Neuronal stem cell (in vitro differentiated cells): ENCODE data around the gene CALHM3.

ENCODE experiments used
- DNase-seq: peaks from one replicate; pipeline ENCODE4 v3.0.0-alpha.2; 2013; ENCODE audit warnings: low spot score
- H2AFZ ChIP-seq: one replicate; pipeline ENCODE4 v1.6.1; 2013; ENCODE audit warnings: mild to moderate bottlenecking, low read length, inconsistent platforms
- H2AK5ac ChIP-seq: 2 replicates; pipeline ENCODE4 v1.6.1; 2013; ENCODE audit warnings: low read depth, mild to moderate bottlenecking, inconsistent platforms, low read length, moderate library complexity, mixed read lengths
- H2BK120ac ChIP-seq: 2 replicates; pipeline ENCODE4 v1.6.1; 2013; ENCODE audit warnings: low read depth, mild to moderate bottlenecking, inconsistent platforms, low read length, moderate library complexity, mixed read lengths
- H2BK12ac ChIP-seq: one replicate; pipeline ENCODE4 v1.6.1; 2013; ENCODE audit warnings: low read length, inconsistent platforms
- H2BK15ac ChIP-seq: 2 replicates; pipeline ENCODE4 v1.6.1; 2013; ENCODE audit warnings: mild to moderate bottlenecking, low read length, inconsistent platforms, mixed read lengths
- H2BK5ac ChIP-seq: one replicate; pipeline ENCODE4 v1.6.1; 2013; ENCODE audit warnings: inconsistent platforms, mild to moderate bottlenecking, low read length, moderate library complexity
- H3K14ac ChIP-seq: one replicate; pipeline ENCODE4 v1.6.1; 2013; ENCODE audit warnings: low read length, inconsistent platforms
- H3K18ac ChIP-seq: 2 replicates; pipeline ENCODE4 v1.6.1; 2013; ENCODE audit warnings: low read length, inconsistent platforms
- H3K23ac ChIP-seq: 2 replicates; pipeline ENCODE4 v1.6.1; 2013; ENCODE audit warnings: low read depth, mild to moderate bottlenecking, mixed read lengths, low read length, inconsistent platforms; ENCODE audit not compliant: poor library complexity
- H3K27ac ChIP-seq: replicated peaks from 3 replicates; pipeline ENCODE4 v1.5.1; 2013; ENCODE audit warnings: low read length, inconsistent platforms
- H3K27me3 ChIP-seq, 3 experiments: 2 replicates each; pipeline ENCODE4 v1.6.1; 2013; ENCODE audit warnings: low read length in 3 of 3, mild to moderate bottlenecking in 2 of 3, inconsistent platforms in 1 of 3, low read depth in 1 of 3, mixed read lengths in 1 of 3, moderate library complexity in 1 of 3; ENCODE audit not compliant: control insufficient read depth in 3 of 3, insufficient read depth in 3 of 3
- H3K36me3 ChIP-seq, 2 donors: replicated peaks in 1 of 2; 2 replicates each; pipeline ENCODE4 v1.6.1; 2013; ENCODE audit warnings: low read length in 2 of 2; ENCODE audit not compliant: control insufficient read depth in 2 of 2, insufficient read depth in 2 of 2
- H3K4ac ChIP-seq: 2 replicates; pipeline ENCODE4 v1.6.1; 2013; ENCODE audit warnings: inconsistent platforms, mild to moderate bottlenecking, low read length, moderate library complexity
- H3K4me1 ChIP-seq, 2 donors: 1 replicate in 1 of 2; 2 replicates in 1 of 2; pipeline ENCODE4 v1.6.1; 2013; ENCODE audit warnings: low read length in 2 of 2, low read depth in 1 of 2; ENCODE audit not compliant: control insufficient read depth in 2 of 2, insufficient read depth in 1 of 2
- H3K4me2 ChIP-seq: one replicate; pipeline ENCODE4 v1.6.1; 2013; ENCODE audit warnings: mild to moderate bottlenecking, low read length, inconsistent platforms; ENCODE audit not compliant: insufficient read depth, poor library complexity, severe bottlenecking
- H3K4me3 ChIP-seq, 2 donors: 2 replicates each; pipeline ENCODE4 v1.5.1; 2013; ENCODE audit warnings: low read length in 2 of 2, mild to moderate bottlenecking in 2 of 2, inconsistent platforms in 1 of 2, moderate library complexity in 1 of 2
- H3K79me1 ChIP-seq: one replicate; pipeline ENCODE4 v1.6.1; 2013; ENCODE audit warnings: low read depth, mild to moderate bottlenecking, inconsistent platforms, low read length, moderate library complexity
- H3K9ac ChIP-seq: one replicate; pipeline ENCODE4 v1.6.1; 2013; ENCODE audit warnings: mild to moderate bottlenecking, low read depth, low read length, inconsistent platforms; ENCODE audit not compliant: poor library complexity
- H3K9me3 ChIP-seq, 2 donors: replicated peaks in 1 of 2; 2 replicates each; pipeline versions ENCODE3 to v1.6.1; 2013; ENCODE audit warnings: low read length in 2 of 2, mild to moderate bottlenecking in 2 of 2, inconsistent platforms in 1 of 2, low read depth in 1 of 2, mixed read lengths in 1 of 2, moderate library complexity in 1 of 2; ENCODE audit not compliant: control insufficient read depth in 2 of 2, insufficient read depth in 1 of 2
- H4K8ac ChIP-seq: one replicate; pipeline ENCODE4 v1.6.1; 2013; ENCODE audit warnings: low read depth, mild to moderate bottlenecking, inconsistent platforms, low read length, moderate library complexity
- H4K91ac ChIP-seq: one replicate; pipeline ENCODE4 v1.6.1; 2013; ENCODE audit warnings: low read length, low read depth, mild to moderate bottlenecking, inconsistent platforms; ENCODE audit not compliant: poor library complexity
- WGBS, 2 donors: extraction: QIAGEN DNeasy Blood & Tissue Kit; methylation state at CpG; one replicate each; pipeline ENCODE4 v1.1.7; 2013; ENCODE audit warnings: missing lambda C conversion rate in 2 of 2, mixed read lengths in 1 of 2; ENCODE audit not compliant: insufficient read length in 2 of 2, insufficient replicate concordance in 1 of 2; ENCODE audit errors: extremely low coverage in 2 of 2; 5-methylcytosine and 5-hydroxymethylcytosine counted together

The CALHM3 gene

DNA sequence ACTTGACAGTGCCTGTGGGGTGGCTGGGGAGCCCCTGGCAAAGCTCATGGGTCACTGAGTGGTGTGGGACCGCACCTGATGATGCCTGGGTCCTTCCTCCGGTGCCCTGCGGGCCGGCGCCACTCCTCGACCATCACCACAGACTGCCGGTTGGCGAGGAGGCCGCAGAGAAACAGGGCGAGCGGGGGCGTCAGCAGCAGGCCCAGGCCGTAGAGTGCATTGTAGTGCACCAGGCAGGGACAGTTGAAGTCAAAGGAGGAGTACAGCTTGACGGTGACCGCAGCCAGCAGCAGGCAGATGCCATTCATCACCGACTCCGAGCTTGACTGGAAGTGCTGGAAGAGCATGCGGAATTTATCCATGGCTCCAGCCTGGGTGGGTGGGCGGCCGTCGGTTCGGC, 369 bp downstream of the CALHM3 start:
- H3K18ac ChIP-seq, result peak overlapping the region; percentile 77
- DNase-seq, result no peak
- no CpG with 5 or more reads among the region's 22 CpGs for WGBS, 2 donors

DNA sequence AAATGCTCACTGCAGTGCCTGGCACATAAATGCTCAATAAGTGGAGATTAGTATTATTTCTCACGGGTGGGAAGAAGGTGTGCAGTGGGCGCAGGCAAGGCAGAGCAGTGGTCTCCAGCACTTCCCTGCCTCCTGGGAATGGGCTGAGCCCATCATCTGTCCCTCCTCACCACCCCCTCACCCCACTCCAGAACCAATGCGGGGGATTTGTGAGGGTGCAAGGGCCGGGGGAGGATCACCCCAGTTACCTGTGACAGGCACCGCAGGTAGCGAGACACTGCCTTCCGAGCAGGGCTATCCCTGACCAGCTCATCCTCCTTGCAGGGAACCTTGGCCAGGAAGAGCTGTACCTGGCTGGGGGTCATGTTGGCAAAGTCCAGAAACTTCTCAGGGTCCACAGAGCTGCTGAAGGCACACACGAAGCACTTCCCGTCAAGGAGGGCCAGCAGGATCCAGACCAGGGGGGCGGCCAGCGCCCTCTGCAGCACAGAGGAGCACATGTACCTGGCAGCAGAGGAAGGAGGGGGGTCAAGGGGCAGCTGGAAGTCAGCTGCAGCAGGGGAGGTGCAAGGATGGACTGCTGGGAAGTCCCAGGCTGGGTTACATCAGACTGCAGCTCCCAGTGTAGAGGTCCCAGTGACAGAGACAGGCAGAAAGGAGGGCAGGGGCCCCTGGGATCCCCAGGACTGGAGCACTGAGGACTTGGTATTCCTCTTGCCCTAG, 2.8 kb downstream of the CALHM3 start:
- H3K14ac ChIP-seq, result peak overlapping the region; percentile 75
- H2BK120ac ChIP-seq, result no peak overlapping the region
- H2BK12ac ChIP-seq, result no peak overlapping the region
- peak overlapping the region; percentile 49 for H2AFZ ChIP-seq
- no peak overlapping the region for H3K27ac ChIP-seq
- peak overlapping the region; percentile 86 for H4K8ac ChIP-seq
- H3K23ac ChIP-seq, result no peak overlapping the region
- H3K4me2 ChIP-seq, result no peak overlapping the region
- no peaks in the 10 kb centered on the region for H3K9me3 ChIP-seq
- peaks cover 4 to 8% of the 10 kb centered on the region in 2 donors for H3K4me1 ChIP-seq
- H3K79me1 ChIP-seq, result no peaks in the 10 kb centered on the region
- H3K18ac ChIP-seq, result peak overlapping the region; percentile 74
- no peak overlapping the region for H3K4ac ChIP-seq
- peak overlapping the region; percentile 62 for H2BK5ac ChIP-seq
- no peak overlapping the region for H2BK15ac ChIP-seq
- WGBS, 2 donors, result no CpG with 5 or more reads among the region's 11 CpGs
- DNase-seq, result no peak
- peak overlapping the region; percentile 61 for H2AK5ac ChIP-seq
- peak overlapping the region; percentile 50 for H3K9ac ChIP-seq
- peak overlapping the region in 1 of 2 donors; percentile 5 for H3K4me3 ChIP-seq
- H4K91ac ChIP-seq, result no peak overlapping the region
- no peaks in the 10 kb centered on the region for H3K36me3 ChIP-seq
- peaks cover 0 to 21% (median 0%) of the 10 kb centered on the region in 3 experiments for H3K27me3 ChIP-seq

More for the DNA sequence above, 369 bp downstream of the CALHM3 start:
- Histone ChIP-seq H2AK5ac (no peak overlapping the region), H3K4me1 (peaks cover 4 to 8% of the 10 kb centered on the region in 2 donors), H2BK120ac (no peak overlapping the region), H3K9ac (peak overlapping the region; percentile 12), H3K4me3 (no peak overlapping the region), H3K23ac (no peak overlapping the region), H3K27ac (no peak overlapping the region), H4K91ac (peak overlapping the region; percentile 94), H3K4ac (peak overlapping the region; percentile 91), H2BK12ac (no peak overlapping the region), H2BK15ac (peak overlapping the region; percentile 56), H3K79me1 (no peaks in the 10 kb centered on the region), H3K36me3 (no peaks in the 10 kb centered on the region), H3K14ac (peak overlapping the region; percentile 47), H3K9me3 (no peaks in the 10 kb centered on the region), H2BK5ac (peak overlapping the region; percentile 77), H3K4me2 (no peak overlapping the region), H3K27me3 (peaks cover 0 to 21% (median 0%) of the 10 kb centered on the region in 3 experiments), H4K8ac (peak overlapping the region; percentile 57), H2AFZ (peak overlapping the region; percentile 40)

DNA sequence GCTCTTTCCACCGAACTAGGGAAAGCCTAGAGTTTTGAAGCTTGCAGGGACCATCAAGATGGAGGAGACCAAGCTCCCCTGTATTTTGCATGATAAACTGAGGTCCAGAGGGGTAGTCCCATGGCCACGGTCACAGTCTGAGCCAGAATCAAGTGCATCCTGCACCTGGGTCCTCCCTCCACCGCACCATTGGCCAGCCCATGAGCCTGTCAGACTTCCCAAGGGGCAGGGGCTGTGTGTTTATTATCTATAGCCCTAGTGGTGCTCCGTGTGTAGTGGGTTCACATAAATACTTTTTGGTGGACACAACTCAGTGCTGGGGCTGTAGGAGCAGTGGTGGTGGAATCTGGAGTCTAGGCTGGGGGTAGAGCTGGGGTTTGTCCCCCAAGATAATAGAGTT, 3.6 kb downstream of the CALHM3 start:
- H3K18ac ChIP-seq, result no peak overlapping the region
- H2BK120ac ChIP-seq, result no peak overlapping the region
- H3K4me1 ChIP-seq, result peaks cover 0 to 10% of the 10 kb centered on the region in 2 donors
- no peak overlapping the region for H3K4me2 ChIP-seq
- no peak overlapping the region for H2BK5ac ChIP-seq
- no peak overlapping the region for H2AK5ac ChIP-seq
- H4K8ac ChIP-seq, result no peak overlapping the region
- no peak overlapping the region for H3K14ac ChIP-seq
- no CpG with 5 or more reads among the region's 4 CpGs for WGBS, 2 donors
- no peak overlapping the region for H3K23ac ChIP-seq
- no peaks in the 10 kb centered on the region for H3K9me3 ChIP-seq
- no peak for DNase-seq
- H2BK12ac ChIP-seq, result no peak overlapping the region
- no peak overlapping the region for H2BK15ac ChIP-seq
- no peak overlapping the region for H2AFZ ChIP-seq
- no peak overlapping the region for H3K4me3 ChIP-seq
- no peak overlapping the region for H3K9ac ChIP-seq
- no peaks in the 10 kb centered on the region for H3K36me3 ChIP-seq
- H3K4ac ChIP-seq, result no peak overlapping the region
- H3K27me3 ChIP-seq, result peaks cover 0 to 27% (median 0%) of the 10 kb centered on the region in 3 experiments
- no peaks in the 10 kb centered on the region for H3K79me1 ChIP-seq
- no peak overlapping the region for H3K27ac ChIP-seq
- H4K91ac ChIP-seq, result no peak overlapping the region

GRCh38 chr10:103474077-103474476, 5.0 kb downstream of the CALHM3 start:
- H3K14ac ChIP-seq, result no peak overlapping the region
- H2AFZ ChIP-seq, result no peak overlapping the region
- H3K27me3 ChIP-seq, result peaks cover 0 to 25% (median 0%) of the 10 kb centered on the region in 3 experiments
- DNase-seq, result no peak
- H3K9me3 ChIP-seq, result no peaks in the 10 kb centered on the region
- no peak overlapping the region for H3K4me3 ChIP-seq
- no peak overlapping the region for H3K9ac ChIP-seq
- 100% methylated on average over 1 to 3 of the region's 3 CpGs for WGBS, 2 donors
- peaks cover 0 to 10% of the 10 kb centered on the region in 2 donors for H3K4me1 ChIP-seq
- H4K91ac ChIP-seq, result no peak overlapping the region
- H4K8ac ChIP-seq, result no peak overlapping the region
- no peaks in the 10 kb centered on the region for H3K79me1 ChIP-seq
- no peak overlapping the region for H2BK12ac ChIP-seq
- H3K23ac ChIP-seq, result no peak overlapping the region
- H2AK5ac ChIP-seq, result no peak overlapping the region
- no peak overlapping the region for H2BK120ac ChIP-seq
- no peak overlapping the region for H3K4ac ChIP-seq
- H3K36me3 ChIP-seq, result no peaks in the 10 kb centered on the region
- no peak overlapping the region for H3K4me2 ChIP-seq
- no peak overlapping the region for H2BK5ac ChIP-seq
- no peak overlapping the region for H3K27ac ChIP-seq
- no peak overlapping the region for H2BK15ac ChIP-seq
- H3K18ac ChIP-seq, result no peak overlapping the region
